HG03521 (cell line): ENCODE measurements around the gene PCNX4.

Experiments
- ATAC-seq: cut with Tn5 transposase; IDR thresholded peaks from one replicate; pipeline ENCODE4 v1.9.1; 2021; ENCODE audit warnings: mild to moderate bottlenecking, moderate library complexity; ENCODE audit not compliant: unreplicated experiment

Gene PCNX4

DNA sequence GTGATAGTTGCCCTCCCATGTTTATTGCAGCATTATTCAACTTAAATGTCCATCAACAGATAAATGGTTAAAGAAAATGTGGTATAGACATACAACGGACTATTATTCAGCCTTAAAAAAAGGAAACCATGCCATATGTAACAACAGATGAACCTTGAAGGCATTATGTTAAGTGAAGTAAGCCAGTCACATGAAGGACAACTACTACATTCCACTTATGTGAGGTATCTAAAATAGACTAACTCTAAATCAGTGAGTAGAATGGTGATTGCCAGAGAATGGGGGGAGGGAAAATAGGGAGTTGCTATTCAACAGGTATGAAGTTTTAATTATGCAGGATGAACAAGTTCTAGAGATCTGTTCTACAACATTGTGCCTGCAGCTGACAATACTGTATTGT, 10.1 kb downstream of the PCNX4 start:
- ATAC-seq: no peak

DNA sequence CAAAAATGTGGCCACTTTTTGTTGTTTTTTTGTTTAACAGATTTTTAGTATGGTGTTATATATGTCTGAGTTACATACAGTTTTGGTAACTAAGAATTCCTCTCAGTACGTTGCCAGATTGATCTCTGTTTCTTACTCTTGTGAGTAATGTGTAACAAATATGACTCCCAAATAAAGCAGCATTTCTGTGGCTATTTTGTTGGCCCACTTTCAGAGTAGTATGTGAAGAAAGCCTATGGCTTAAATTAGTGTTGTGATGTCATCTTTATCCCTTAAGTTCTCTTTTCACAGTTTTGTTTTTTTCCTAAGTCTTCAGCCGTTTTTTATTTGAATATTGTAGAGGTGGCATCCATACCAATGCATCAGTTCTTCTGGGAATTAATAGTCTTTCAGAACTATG, 10.7 kb downstream of the PCNX4 start:
- ATAC-seq: no peak

DNA sequence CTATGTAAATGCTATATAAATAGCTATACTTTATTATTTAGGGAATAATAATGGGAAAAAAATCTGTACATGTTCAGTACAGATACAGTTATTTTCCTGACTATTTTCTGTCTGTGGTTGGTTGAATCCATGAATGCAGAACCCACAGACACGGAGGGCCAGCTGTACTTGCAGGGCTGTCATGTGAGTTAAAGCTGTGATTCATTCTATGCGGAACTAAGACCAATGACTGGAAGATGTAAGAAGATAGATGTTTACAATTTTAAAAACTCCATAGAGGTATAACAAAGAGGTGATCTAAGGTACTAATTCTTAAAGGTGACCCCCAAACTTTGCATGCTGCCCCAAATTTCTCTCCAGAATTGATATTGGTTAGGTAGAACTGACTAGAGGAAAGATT, 14.6 kb downstream of the PCNX4 start:
- ATAC-seq: no peak

DNA sequence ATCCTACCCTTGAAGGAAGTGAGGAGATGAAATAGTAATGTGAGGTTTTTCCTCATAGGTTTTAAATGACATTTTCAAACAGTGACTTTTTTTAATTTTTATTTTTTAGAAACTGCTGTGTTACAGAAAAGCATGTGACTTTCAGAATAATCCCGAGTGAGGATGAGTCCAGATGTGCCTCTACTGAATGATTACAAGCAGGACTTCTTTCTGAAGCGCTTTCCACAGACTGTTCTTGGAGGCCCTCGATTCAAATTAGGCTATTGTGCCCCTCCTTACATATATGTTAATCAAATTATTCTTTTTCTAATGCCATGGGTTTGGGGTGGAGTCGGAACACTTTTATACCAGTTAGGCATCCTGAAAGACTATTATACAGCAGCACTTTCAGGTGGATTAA, 15.8 kb downstream of the PCNX4 start:
- ATAC-seq: no peak

DNA sequence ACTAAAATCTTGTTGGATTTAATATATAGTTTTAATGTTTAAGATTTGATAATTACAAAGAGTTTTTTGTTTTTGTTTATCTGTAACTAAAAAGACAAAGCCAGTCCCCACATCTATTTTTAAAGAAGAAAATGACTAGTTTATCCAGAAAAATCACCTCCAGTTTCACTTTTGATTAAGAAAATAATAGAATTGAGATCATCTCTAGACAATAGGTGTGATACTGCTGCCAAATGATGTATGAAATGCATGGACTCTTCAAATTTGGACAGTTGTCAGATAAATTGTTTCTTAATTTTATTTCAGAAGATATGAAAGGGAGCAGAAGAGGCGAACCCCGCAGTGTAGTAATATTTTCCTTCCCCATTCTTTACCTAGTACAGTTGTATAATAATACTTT, 20.0 kb downstream of the PCNX4 start:
- no peak for ATAC-seq

DNA sequence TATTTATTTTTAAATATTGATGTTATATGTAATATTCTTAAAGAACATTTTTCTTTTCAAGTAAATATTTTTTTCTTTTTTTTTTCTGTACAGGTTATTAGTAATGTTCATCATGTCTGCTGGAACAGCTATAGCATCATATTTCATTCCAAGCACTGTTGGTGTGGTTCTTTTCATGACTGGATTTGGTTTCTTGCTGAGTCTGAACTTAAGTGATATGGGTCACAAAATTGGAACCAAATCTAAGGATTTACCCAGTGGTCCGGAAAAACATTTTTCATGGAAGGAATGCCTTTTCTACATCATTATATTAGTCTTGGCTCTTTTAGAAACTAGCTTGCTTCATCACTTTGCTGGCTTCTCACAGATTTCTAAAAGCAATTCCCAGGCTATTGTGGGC, 23.2 kb downstream of the PCNX4 start:
- no peak for ATAC-seq

DNA sequence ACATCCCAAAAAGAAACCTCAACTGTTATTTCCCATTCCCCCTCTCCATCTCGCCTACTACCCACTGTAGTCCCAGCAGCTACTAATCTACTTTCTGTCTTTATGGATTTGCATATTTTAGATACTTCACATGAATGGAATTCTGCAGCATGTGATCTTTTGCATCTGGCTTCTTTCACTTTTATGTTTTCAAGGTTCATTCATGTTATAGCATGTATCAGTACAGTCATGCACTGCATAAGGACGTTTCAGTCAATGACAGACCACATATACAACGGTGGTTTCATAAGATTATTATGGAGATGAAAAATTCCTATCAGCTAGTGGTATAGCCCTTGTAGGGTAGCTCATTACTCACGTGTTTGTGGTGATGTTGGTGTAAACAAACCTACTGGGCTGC, 24.5 kb downstream of the PCNX4 start:
- no peak for ATAC-seq

DNA sequence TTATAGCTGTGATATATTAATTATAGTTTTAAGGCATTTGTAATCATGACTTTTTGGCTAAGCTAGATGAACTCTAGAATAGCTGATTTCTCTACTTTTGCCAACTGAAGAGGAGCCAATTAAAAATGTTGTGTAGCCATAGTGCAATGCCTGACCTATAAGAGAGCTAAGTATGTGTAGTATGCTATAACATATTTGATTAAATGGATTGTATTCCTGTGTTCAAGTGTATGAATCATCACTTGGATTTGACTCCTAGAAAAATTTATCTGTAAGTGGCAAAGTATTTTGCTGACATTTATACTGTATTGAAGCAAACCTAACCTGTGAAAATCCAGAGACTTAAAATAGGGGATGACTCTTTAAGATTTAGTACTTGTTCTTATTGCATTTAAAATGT, 34.2 kb downstream of the PCNX4 start:
- ATAC-seq: no peak

DNA sequence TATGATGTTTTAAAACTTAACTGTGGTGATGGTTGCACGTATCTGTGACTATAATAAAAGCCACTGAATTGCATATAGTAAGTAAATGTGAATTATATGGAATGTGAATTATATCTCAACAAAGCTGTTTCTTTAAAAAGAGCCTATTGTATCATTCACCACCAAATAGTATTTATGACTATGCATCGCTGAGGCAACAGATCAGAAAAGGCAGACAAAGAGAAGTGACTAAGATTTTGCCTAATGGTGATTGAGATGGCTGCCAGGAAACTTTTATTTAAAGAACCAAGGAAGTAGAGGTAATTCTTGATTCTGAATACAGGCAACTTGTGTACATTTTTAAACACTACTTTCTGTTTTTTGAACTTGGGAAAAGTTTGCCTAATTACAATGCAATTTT, 41.8 kb downstream of the PCNX4 start:
- ATAC-seq: no peak

DNA sequence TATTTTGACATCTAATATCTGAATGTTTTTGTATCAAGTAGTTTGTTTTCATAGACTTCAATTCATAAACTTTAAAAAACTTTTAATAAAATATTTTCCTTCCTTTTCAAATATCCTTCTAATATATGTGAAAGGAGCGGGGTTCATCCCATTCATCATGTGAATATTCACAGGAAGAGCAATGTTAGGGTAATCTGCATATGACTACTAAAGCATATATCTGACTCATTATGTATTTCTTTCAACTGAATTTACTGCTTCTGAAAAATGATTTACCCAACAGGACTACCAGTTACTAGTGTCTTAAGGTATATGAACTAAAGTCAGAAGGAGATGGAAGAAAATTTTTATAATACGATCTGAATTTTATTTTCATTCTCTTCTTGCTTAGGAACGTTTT, 43.0 kb downstream of the PCNX4 start:
- no peak for ATAC-seq

DNA sequence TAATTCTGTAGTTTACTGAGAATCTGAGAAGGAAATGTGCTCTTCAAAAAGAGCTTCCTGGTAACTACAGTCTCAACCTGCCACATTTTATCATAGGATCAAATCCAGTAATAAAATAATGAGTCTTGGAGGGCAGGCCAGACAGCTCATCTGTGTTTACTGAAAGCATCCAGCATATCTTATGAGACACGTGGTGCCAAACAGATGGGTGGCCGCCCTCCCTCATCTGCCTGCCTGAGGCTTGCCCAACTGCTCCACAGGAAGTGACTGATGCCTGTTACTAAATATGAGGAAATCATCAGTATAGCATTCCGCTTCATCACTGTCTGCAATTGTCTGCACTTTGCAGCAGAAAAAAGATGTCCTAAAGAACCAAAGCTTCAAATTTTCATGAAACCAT, 60.0 kb downstream of the PCNX4 start:
- peak; percentile 64 for ATAC-seq

DNA sequence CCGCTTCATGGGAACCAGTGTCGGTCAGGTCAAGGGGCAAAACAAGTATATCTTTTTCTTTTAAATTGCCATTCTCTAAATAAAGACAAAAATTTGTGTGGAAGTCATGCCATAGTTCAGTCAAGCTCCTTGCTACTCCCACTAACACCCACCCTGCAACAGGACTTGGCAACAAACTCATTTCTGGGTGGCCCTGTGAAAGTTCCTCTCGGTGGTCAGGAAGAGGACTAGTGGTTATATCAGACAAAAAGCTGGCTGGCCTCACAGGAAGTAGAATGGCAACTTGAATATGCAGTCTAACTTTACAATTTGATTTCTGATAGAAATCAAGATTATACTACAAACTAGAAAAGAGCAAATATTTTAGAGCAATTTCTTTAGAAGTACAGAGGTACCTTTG, 62.3 kb downstream of the PCNX4 start:
- no peak for ATAC-seq

DNA sequence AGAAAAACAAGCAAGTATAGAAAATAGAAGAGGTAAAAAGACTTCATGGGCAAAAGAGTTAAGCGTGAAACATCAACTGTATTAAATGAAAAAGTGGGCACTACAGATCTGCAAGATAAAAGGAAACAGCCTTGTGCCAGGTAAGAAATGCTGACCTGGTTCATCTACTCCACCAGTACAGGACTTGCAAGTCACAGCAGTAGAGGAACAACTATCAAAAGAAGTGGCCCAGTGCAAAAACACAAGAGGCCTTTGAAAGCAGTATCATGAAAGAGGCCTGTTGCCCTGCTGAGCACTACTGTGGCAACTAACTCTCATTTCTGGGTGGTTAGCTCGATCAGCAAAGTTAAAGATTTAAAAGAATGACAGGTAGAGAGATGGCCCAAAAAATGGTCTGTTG, 62.9 kb downstream of the PCNX4 start:
- no peak for ATAC-seq

DNA sequence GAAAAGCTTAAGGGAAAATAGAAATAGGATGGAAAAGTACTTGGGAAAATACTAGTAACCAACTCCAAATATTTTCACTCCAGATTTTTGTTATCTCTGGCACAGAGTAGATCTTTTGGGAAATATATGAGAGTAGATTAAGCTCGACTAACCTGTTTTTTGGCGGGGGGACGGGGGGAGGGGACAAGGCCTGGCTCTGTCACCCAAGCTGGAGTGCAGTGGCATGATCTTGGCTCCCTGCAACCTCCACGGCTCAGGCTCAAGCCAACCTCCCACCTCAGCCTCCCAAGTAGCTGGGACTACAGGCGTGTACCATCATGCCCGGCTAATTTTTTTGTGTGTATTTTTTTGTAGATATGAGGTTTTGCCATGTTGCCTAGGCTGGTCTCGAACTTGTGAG, 68.7 kb downstream of the PCNX4 start:
- no peak for ATAC-seq

DNA sequence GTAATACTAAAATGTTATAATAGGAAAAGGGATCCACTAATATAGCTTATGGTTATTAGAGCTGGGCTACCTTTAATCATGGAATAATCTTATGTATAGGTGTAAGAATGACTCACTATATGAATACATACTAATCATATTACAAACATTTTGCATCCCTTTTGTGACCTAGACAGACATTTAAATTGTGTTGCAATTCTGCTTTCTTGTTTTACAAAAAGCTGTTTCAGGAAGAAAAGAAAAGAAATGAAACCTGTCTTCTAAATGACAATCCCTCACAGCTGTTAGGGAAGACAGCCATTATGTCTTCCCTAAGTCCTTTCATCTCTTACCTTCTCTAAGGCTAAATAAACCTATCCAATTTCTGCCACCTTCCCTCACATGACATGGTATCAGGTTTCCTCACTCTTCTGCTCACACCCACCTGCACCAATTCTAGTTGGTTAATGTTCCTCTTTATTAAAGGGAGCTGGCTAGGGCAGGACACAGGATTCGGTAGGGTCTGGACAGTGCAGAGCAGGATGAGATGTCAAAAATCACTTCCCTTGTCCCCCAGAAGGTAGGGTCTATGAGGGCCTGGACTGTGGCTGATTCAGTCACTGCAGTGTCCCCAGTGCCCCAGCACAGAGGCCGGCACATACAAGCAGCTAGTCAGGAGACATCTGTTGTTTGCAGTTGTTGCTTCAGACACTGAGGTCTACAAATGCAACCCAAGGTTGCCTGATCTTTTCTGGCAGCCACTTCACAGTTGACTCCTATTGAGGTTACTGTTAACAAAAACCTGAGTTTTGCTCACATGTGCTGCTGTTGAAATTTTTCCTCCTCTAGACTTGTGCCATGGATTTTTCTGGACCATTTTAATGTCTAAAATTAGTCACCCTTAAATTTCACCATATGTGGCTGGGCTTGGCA, 69.7 kb downstream of the PCNX4 start:
- ATAC-seq: no peak

DNA sequence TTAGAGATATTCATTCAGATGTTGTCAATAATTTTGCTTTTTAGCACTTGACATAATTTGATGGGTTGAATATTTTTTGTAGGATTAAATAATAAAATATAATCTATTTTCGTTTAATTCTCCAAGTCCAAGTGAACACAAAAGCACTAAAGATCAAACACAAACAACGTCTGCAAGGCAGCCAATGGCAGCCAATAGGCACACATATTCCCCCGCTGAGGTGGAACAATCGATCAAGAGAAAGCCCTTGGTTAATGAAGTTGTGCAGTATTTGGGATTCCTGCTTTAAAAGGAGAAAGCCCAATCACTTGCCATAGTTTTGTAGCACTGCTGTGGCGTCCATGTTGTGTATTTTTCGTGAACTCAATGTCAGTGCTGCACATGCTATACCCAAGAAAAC, 72.0 kb downstream of the PCNX4 start:
- no peak for ATAC-seq

DNA sequence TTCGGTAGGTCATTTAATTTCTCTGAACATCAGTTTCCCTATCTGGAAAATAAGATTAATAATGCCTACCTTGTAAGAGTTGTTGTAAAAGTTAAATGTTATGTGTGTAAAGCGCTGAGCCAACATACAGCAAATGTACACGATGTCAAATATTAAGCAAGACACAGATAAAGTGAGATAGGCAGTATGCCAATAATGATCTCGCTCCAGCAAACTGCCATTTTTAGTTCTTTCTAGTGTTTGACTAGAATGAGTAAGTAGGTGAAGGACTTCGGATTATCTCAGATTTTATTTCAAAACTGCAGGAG, 72.6 kb downstream of the PCNX4 start:
- ATAC-seq: peak; percentile 2

DNA sequence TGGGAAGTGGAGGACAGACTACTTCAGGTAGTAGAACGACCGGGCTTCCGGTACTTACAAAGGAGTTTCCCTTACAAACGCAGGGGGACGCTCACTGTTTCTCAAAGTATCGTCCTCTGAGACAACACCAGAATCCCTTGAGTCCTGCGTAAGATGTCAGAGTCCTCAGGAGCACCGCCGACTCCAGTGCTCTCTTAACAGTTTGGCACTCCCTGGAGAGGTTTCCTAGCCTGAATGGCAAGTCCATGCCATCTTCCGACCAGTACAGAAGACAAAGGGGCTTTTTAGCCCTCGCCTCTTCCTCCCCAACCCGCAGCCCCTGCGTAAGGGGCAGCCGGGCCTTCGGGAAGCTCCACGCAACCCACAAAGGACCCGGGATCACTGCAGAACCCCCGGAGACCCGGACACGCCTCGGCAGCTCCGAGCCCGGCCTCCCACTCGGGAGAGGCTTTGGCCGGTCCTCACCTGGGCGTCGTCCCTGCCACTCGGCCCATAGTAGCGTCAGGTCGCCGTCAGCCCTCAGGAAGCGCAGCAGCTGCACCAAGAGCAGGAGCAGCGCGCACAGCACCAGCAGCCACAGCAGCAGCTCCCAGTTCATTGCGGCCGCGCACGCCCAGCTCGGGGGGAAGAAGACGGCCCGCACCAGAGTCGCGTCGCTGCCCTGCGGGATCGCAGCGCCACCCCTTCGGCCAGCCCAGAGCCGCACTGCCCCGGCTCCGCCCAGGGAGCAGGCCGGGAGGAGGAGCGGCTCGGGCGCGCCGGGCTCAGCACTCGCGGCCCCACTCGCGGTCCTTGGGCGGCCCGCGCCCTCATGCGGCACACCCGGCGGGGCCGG, 73.2 kb downstream of the PCNX4 start, which contains the start of gene DHRS7:
DHRS7 (minus strand) TSS at position 687 of the 835 bp plus-strand sequence; CDS start at position 598, 89 bp downstream.
- peak; percentile 87 for ATAC-seq

DNA sequence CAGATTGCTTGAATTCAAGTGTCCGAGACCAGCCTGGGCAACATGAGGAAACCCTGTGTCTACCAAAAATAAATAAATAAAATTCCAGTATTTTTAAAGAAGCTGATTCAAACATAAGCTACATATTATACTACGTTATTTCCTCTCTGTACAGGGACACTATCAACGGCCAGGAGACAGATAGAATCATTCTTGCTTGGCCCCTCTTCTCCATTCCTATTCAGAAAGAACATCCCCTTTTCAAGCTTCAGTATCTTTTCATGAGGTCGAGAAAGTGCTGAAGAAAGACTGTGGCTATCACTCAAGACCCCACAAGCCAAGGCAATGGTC, 73.8 kb downstream of the PCNX4 start:
- peak; percentile 11 for ATAC-seq

DNA sequence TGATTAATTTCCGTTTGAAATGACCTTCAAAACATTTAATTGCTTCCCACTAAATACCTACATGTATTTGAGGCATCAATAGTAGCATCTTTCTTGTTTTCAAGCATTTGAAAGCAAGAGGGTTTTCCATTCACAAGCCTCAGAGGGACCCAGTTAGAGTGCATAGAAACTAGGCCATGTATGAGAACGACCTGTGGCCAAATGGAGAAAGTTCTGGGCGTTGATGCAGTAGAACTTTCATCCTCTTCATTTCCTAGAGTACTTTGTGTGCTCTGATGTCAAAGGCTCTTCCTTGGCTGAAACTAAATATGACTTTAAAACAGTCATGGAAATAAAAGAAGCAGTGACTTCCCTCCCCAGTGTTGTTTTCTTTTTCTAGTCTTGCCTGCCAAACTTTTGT, 74.4 kb downstream of the PCNX4 start:
- no peak for ATAC-seq

DNA sequence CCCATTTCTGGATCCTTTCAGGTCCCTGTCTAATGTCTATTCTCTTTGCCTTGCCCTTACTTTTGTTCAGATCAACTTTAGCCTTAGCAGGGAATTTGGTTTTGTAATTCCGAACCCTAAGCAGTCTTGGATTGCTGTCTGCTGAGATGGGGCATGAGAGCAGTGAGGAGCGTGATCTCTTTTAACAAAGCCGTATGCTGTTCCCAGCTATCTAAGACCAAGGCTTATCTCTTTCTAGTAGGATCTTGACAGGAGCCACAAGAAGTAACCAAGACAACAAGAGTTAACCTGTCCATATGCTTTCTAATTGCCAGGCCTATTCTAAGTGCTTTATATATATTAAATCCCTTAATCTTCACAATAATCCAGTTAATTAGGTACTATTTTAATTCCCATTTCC, 78.0 kb downstream of the PCNX4 start:
- no peak for ATAC-seq

DNA sequence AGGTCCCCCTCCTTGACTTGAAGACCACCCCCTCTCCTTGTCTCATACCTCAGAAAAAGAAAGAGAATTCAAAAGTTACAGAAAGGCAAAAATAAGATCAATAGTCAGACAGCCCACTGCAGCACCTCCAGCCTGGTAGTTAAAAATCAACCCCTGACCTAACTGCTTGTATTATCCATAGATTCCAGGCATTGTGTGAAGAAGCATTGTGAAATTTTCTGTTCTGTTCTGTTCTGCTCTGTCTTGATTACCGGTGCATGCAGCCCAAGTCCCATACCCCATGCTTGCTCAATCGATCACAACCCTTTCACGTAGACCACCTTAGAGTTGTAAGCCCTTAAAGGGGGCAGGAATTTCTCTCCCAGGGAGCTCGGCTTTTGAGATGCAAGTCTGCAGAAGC, 79.2 kb downstream of the PCNX4 start:
- no peak for ATAC-seq
